HG02943 (cell line): ENCODE measurements around the gene TCERG1L.
"Not testable (repeated sequence)": the region's sequence is repeated elsewhere in the genome, so short reads cannot be mapped to it uniquely, and the experiment has no call there.

ENCODE experiments used
- ATAC-seq: cut with Tn5 transposase; IDR thresholded peaks from one replicate; pipeline ENCODE4 v1.9.1; 2021; ENCODE audit warnings: mild to moderate bottlenecking, low read depth, moderate library complexity; ENCODE audit not compliant: unreplicated experiment

The TCERG1L gene

GRCh38 chr10:131081786-131082185 lies 229.7 kb downstream of the TCERG1L start:
- no peak for ATAC-seq

DNA sequence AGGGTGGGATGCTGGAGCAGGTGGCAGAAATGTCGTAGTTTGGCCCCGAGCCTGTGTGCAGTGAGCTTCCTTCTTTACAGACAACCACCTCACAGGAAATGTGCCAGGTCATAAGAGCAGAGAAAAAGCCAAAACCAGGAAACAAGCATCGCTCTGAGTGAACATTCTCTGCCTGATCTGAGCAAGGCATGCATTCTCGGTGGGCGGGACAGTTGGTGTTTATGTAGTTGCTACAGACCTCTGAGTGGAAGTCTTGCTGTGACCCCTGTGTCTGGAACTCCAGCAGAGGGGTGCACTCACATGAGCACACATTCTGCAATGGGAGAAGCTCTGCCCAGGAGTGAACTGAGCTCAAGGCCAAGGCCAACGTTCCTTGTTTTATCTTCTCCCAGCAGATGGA lies 230.1 kb downstream of the TCERG1L start:
- no peak for ATAC-seq

DNA sequence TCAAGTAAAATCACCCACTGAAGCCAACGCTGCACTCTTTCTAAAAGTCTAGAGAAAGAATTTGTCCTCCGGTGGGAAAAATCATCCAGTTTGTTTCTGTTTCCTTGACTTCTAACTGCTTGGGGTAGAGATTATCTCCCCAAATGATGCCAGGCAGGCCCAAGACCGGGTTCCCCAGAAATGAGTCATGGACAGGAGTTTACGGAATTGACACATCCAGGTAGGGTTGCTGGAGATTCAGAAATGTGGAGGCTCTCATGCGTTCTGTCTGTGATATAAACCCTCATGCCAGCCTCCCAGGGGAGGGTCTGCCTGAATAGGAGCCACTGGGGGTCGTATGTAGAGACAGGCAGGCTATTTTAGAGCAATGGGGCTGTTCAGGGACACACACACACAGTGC lies 230.9 kb downstream of the TCERG1L start:
- no peak for ATAC-seq

- no peak for ATAC-seq
Observed at GRCh38 chr10:131079314-131079713, 232.2 kb downstream of the TCERG1L start.

DNA sequence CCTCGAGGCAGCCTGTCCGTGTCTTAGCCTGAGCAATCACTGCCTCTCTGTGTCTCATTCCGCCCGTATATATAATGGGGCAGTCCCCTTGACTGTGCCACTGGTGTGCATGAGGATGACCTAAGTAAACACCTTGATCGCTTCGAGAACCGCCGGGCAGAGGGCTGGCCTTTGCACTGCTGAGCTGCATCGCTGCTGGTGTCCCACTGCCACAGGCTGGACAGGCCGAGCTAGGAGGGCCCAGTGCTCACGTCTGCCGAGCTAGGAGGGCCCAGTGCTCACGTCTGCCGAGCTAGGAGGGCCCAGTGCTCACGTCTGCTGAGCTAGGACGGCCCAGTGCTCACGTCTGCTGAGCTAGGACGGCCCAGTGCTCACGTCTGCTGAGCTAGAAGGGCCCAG lies 232.6 kb downstream of the TCERG1L start:
- not testable (repeated sequence) for ATAC-seq

DNA sequence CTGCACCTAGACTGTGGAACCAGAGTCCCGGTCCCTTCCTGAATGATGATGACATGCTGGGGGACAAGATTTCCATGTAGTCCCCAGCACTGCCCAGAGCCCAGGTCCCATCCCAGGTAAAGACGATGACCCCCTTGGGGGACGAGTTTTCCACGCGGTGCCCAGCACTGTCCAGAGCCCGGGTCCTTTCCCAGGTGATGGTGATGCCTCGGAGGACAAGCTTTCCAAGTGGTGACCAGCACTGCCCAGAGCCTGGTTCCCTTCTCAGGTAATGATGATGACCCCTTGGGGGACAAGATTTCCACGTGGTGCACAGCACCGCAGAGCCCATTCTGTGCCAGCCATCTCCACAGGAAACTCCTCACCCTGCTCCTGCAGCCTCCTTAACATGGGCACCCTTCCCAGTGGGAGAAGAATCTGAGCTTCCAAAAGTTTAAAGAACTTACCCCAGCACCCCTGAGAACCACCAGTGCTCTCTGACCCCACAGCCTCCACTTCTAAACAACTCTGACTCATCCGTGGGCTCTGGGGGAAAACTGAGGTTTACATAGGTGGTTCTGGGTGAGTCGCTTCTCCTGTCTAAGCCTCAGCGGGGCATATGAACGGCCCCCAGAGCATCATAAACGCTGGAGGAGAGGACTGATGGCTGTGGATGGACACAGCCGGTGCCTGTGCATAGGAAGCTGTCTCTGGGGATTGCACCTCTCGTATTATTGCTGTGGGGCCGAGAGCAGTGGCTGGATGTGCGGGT lies 233.2 kb downstream of the TCERG1L start:
- ATAC-seq = no peak

DNA sequence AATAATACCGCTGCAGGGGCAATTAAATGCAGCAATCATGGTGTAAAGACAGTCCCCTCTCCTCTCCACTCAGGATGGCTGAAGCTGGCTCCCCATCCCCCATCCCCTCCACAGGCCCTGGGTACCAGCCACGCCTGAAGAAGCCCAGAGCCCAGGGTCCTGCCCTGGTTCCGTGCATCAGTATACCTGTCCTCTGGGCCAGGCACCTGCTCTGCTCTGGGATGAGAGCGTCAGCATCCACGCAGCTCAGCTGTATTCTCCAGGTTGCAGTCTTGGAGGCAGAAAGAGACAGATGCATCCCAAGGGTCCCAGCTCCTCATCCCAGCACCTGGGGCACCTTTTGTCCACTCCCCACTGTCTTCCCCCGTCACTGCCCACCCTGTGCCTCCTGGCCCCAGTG lies 233.8 kb downstream of the TCERG1L start:
- ATAC-seq = no peak

DNA sequence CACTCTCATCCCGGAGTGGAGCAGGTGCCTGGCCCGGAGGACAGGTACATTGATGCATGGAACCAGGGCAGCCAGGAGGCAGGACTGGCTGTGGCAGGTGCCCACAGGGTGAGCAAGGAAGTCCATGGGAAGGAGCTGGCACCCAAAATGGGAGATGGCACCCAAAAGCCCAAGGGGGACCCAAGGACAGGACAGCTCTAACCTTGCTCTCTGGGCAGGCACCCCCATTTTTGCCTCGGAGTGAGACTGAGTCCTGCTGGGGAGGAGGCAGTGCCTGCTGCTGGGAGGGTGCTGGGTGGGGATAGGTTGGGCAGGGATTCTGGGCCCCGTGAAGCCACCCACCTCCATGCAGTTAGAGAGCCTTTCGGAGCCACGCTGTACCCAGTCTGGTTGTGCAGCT lies 234.5 kb downstream of the TCERG1L start:
- ATAC-seq = no peak

DNA sequence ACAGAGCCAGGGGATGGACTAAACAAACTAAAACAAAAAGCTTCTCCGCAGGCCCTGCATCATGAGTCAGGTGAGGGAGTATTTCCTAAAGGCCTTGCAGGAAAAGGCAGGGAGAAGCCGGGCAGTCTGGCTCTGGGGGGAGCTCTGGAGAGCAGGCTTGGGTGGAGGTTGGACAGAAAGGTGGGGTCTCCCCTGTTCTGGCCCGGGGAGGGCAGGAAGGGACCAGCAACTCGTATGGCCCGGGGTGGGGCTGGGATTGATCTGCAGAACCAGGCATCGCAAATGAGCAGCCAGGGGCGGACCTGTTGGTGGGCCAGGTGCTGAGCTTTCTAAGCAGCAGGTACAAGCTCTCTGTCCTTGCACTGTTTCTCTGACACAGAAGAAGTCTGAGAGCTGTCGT lies 235.2 kb downstream of the TCERG1L start:
- no peak for ATAC-seq

DNA sequence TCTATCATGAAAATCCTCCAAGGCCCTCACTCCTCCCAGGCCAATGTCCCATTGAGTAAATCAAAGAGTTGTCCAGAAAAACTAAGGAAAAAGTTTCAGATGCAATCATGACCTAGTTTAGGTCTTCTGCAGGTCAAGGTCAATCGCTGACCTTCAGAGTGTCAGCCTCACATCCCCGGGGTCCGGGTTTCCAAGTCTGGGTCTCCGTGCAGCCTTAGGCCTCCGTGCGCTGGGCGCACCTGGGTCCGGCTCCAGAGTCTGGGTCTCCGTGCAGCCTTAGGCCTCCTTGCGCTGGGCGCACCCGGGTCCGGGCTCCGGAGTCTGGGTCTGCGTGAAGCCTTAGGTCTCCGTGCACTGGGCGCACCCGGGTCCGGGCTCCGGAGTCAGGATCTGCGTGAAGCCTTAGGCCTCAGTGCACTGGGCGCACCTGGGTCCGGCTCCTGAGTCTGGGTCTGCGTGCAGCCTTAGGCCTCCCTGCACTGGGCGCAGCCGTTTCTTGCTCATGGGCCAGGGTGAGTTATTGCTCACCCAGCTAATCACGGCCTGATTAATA lies 236.2 kb downstream of the TCERG1L start:
- no peak for ATAC-seq

DNA sequence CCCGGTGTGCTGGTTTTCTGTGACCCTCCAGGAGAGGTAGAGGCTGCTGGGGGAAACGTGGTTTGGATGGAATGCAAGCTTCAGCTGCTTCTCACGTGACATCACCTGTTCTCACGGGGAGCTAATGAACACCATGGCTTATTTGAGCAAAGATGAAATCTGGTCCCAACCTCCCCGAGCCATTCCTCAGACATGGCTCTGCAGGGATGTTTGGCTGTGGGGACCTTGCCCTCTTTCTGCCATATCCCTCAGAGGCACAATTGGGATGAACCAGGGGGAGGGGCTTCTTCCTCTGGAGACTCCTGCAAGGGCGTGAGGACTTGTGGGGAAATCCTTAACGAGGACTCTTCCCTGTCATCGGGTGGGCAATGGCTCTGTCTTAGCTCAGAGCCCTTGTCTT lies 236.8 kb downstream of the TCERG1L start:
- ATAC-seq = no peak

DNA sequence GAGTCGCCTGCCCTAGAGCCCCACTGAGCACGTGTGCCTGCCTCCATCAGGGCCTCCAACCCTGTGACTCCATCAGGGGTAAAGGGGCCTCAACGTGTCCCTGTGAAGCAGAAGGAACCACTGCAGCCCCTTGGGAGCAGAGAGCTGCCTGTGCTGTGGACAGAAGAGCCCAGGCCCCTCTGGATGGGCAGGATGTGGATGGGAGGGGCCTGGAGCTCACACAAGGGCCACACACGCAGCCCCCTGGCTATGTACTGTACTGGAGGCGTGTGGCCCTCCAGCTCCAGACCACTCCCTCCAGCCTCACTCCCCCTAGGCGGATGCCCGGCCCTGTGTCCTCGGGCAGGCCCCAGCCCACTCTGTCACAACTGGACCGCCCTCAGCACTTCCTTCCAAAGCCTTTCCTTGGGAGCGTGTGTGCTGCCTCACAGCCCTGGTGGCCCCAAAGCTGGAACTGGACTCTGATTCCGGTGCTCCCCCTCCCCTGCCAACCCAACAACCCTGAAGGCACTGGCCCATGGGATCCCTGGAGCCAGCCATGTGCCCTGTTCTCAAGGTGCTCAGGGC lies 238.0 kb downstream of the TCERG1L start:
- ATAC-seq = no peak

DNA sequence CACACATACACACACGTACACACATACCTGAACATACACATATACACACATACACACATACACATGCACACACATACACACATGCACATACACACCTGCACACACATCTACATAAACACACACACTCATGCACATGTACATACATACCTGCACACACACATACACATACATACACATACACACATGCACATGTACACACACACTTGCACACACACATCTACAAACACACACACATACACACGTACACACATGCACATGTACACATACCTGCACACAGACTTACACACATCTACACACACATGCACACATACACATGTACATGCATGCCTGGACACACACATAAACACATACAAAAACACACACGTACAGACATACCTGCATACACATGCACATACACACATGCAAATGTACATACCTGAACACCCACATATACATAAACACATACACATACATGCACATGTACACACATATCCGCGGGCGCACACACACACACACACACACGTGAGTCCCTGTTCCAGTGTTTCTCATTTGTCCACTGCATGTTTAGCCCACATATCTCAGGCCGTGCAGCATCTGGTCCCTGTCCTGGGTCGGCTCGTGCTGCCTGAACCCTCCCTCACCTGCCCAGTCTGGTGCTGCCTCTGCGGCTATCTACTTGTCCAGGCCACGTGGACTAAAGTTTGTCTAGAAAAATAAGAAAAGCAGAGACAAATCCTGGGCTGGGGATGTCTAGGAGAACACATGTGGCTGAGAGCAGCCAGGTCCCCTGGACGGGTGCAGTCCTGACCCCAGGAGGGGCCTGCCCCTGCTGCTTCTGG lies 238.7 kb downstream of the TCERG1L start:
- ATAC-seq = no peak

- ATAC-seq = no peak
Observed at GRCh38 chr10:131071721-131072120, 239.8 kb downstream of the TCERG1L start.

GRCh38 chr10:131070856-131071255 lies 240.7 kb downstream of the TCERG1L start:
- ATAC-seq = no peak

DNA sequence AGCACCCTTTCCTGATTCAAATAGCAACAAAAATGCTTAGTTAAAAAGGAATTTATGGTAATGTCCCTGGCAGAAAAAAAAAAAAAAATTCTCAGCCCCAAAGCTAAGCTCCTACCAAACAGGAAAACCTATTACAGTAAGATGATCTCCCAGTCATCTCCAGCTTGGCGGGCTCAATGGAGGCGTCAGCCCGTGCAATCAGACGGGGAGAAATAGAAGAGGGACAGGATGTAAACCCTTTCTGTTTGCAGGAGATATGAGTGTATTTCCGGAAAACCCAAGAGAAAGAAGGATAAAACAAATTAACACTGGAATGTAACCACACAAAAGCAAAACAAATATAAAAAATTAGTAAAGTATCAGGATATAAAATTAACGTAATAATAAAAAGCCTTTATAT lies 242.8 kb downstream of the TCERG1L start:
- ATAC-seq = no peak

DNA sequence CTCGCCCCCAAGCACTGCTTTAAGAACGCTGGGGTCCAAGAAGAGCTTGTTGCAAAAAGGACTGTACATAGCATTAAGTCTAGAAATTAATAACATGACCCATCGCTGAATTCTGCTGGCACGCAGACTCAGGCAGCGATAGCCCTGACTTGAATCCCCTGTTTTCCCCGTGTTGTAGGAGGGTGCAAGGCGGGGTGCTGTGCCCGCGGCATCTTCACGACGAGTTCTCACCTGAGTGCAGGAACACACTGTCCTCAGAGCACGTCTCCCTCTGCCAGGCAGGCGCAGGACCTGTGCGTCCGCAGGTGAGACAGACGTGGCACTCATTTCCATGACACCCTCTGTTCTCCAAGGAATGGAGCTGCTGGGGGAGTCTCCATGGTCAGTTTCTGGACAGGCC lies 243.2 kb downstream of the TCERG1L start:
- ATAC-seq = no peak

GRCh38 chr10:131067690-131068089 lies 243.8 kb downstream of the TCERG1L start:
- no peak for ATAC-seq

DNA sequence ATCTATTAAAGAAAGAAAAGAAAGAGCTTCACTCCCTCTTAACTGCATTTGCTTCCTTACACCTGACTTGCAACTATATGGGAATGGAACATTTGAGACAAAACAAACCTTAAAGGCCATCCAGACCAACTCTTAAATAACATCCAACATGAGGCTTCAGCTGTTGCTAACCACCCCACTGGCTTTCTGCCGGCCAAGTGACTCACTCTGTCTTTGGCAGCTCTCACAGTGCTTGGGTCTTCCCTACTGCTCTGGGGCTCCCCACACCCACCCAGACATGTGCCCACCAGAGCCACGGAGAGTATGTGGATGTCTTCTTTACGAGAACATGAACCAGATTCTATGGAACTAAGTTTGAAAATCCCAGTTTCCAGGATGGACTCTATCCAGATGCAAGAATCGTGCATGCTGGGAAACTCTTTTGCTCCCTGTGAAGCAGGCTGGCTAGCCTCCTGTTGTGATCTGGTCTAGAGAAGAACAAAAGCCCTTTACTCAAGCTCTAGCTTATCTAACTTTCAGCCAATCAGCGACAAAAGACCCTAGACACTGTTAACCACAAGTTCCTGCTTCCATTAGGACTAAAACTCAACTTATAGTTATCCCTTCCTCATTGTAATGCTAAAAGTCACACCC lies 245.7 kb downstream of the TCERG1L start:
- no peak for ATAC-seq

DNA sequence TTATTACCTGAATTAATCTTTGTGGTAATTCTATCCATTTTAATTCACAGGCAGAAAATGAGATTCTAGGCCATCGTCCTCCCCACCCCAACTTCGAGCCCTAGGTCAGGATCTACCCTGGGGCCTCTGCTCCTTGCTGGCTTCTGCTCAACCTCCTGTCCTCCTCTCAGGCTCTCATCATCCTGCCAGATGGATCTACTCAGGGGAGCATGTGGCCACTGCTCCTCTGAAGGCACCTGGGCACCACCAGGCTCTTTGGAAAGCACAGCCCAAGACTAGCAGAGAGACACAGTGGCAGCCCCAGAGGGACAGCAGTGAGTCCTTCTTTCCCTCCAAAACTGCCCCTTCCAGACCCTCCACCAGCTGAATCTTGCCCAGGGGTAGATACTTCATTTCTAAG lies 248.2 kb downstream of the TCERG1L start:
- ATAC-seq = no peak
